Activated naive CD8-positive, alpha-beta T cell (primary cell): ENCODE measurements around the gene ZMAT3.
"Not testable (repeated sequence)": the region's sequence is repeated elsewhere in the genome, so short reads cannot be mapped to it uniquely, and the experiment has no call there.

Experiments
- H3K27ac Mint-ChIP-seq: one replicate; pipeline ENCODE4 v1.8.0; 2021; ENCODE audit warnings: mixed read lengths
- H3K27me3 Mint-ChIP-seq: one replicate; pipeline ENCODE4 v1.8.0; 2021; ENCODE audit warnings: mixed read lengths
- H3K36me3 Mint-ChIP-seq: one replicate; pipeline ENCODE4 v1.8.0; 2021; ENCODE audit warnings: mixed read lengths
- H3K4me1 Mint-ChIP-seq: one replicate; pipeline ENCODE4 v1.8.0; 2021; ENCODE audit warnings: low read depth, mixed read lengths
- H3K4me3 Mint-ChIP-seq: one replicate; pipeline ENCODE4 v1.8.0; 2021; ENCODE audit warnings: mild to moderate bottlenecking, mixed read lengths
- H3K9me3 Mint-ChIP-seq: one replicate; pipeline ENCODE4 v1.8.0; 2021; ENCODE audit warnings: low read depth, mixed read lengths

The ZMAT3 gene

DNA sequence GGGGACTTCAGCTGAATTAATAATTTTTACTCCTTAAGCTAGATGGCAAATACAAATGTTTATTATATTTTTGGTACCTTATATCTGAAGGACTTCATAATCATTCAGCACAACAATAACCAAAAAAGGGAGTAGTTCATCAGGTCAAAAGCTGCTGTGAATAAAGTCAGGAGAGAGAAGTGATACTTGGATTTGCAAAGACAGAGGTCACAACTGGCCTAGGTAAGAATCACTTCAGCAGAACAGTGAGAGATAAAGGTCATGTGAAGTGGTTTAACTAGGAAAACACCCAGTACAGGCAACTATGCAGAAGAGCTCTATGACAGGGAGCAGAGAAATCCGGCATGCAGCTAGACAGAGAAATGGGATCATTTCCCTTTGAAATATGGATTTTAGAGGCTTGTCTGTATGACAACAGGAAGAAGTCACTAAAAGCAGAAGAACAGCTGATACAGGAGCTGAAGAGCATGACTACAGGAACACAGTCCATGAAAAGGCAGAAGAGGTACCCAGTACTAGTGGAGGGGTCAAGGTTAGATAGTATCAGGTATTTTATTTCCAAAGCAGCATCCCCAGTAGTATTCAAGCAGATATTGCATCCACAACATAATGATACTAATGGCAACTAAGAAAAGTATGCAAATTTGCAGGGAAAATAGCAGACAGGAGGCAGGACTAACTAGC, 25.7 kb downstream of the ZMAT3 start:
- Mint-ChIP-seq H3K9me3 (peaks cover 5% of the 10 kb centered on the region), H3K36me3 (peaks cover 21% of the 10 kb centered on the region), H3K27me3 (no peaks in the 10 kb centered on the region), H3K4me3 (no peak overlapping the region), H3K27ac (no peak overlapping the region), H3K4me1 (peaks cover 55% of the 10 kb centered on the region)

- Mint-ChIP-seq H3K4me1 (peaks cover 14% of the 10 kb centered on the region), H3K36me3 (peaks cover 16% of the 10 kb centered on the region)
- not testable (repeated sequence) for H3K27ac Mint-ChIP-seq, H3K27me3 Mint-ChIP-seq, H3K9me3 Mint-ChIP-seq, H3K4me3 Mint-ChIP-seq
These were observed 32.7 kb downstream of the ZMAT3 start for GRCh38 chr3:179038899-179039251.

- no peak overlapping the region for H3K27ac Mint-ChIP-seq
- peaks cover 14% of the 10 kb centered on the region for H3K36me3 Mint-ChIP-seq
- H3K9me3 Mint-ChIP-seq, result peaks cover 5% of the 10 kb centered on the region
- peaks cover 11% of the 10 kb centered on the region for H3K4me1 Mint-ChIP-seq
- peak overlapping the region; percentile 68 for H3K4me3 Mint-ChIP-seq
- no peaks in the 10 kb centered on the region for H3K27me3 Mint-ChIP-seq
These were observed 33.3 kb downstream of the ZMAT3 start for GRCh38 chr3:179038216-179038898.

GRCh38 chr3:179037351-179037750, 34.3 kb downstream of the ZMAT3 start:
- peaks cover 11% of the 10 kb centered on the region for H3K36me3 Mint-ChIP-seq
- no peak overlapping the region for H3K27ac Mint-ChIP-seq
- peak overlapping the region; percentile 68 for H3K4me3 Mint-ChIP-seq
- peaks cover 5% of the 10 kb centered on the region for H3K9me3 Mint-ChIP-seq
- H3K4me1 Mint-ChIP-seq, result peaks cover 8% of the 10 kb centered on the region
- H3K27me3 Mint-ChIP-seq, result no peaks in the 10 kb centered on the region

- H3K4me3 Mint-ChIP-seq, result peak overlapping the region; percentile 68
- H3K36me3 Mint-ChIP-seq, result peaks cover 11% of the 10 kb centered on the region
- H3K9me3 Mint-ChIP-seq, result peaks cover 5% of the 10 kb centered on the region
- peaks cover 8% of the 10 kb centered on the region for H3K4me1 Mint-ChIP-seq
- no peak overlapping the region for H3K27ac Mint-ChIP-seq
- no peaks in the 10 kb centered on the region for H3K27me3 Mint-ChIP-seq
These were observed 34.8 kb downstream of the ZMAT3 start for GRCh38 chr3:179036626-179037300.

DNA sequence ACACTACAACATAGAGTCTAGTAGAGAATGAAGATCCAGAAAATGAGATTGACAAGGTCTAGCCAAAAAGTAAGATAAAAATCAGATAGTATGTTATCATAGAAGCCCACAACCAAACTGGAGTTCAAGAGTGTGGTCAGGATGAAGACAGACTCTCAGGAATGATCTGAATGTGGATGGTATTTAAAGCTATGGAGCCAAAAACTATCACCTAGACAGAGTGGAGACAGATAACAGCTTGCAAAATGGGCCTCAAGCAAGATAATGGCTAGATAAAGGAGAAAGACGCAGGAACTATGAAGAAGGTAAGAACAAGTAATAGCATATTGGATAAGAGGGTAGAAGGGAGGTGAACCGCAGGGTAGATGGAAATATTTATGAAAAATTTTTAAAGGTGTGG, 35.4 kb downstream of the ZMAT3 start:
- Mint-ChIP-seq H3K27ac (no peak overlapping the region), H3K27me3 (no peaks in the 10 kb centered on the region), H3K4me3 (no peak overlapping the region), H3K4me1 (peaks cover 6% of the 10 kb centered on the region), H3K9me3 (peaks cover 2% of the 10 kb centered on the region), H3K36me3 (peaks cover 6% of the 10 kb centered on the region)

GRCh38 chr3:179035232-179035631, 36.4 kb downstream of the ZMAT3 start:
- H3K4me3 Mint-ChIP-seq, result no peak overlapping the region
- H3K27ac Mint-ChIP-seq, result no peak overlapping the region
- H3K36me3 Mint-ChIP-seq, result no peaks in the 10 kb centered on the region
- H3K4me1 Mint-ChIP-seq, result no peaks in the 10 kb centered on the region
- H3K9me3 Mint-ChIP-seq, result no peaks in the 10 kb centered on the region
- H3K27me3 Mint-ChIP-seq, result no peaks in the 10 kb centered on the region

GRCh38 chr3:179033304-179033657, 38.3 kb downstream of the ZMAT3 start:
- not testable (repeated sequence) for H3K36me3 Mint-ChIP-seq, H3K27me3 Mint-ChIP-seq, H3K4me3 Mint-ChIP-seq, H3K9me3 Mint-ChIP-seq
- Mint-ChIP-seq H3K4me1 (peaks cover 10% of the 10 kb centered on the region), H3K27ac (peak overlapping the region; percentile 62)

GRCh38 chr3:179032454-179033303, 38.9 kb downstream of the ZMAT3 start:
- H3K27me3 Mint-ChIP-seq, H3K36me3 Mint-ChIP-seq, H3K9me3 Mint-ChIP-seq, H3K4me3 Mint-ChIP-seq: not testable (repeated sequence)
- Mint-ChIP-seq H3K27ac (peak overlapping the region; percentile 74), H3K4me1 (peaks cover 16% of the 10 kb centered on the region)

DNA sequence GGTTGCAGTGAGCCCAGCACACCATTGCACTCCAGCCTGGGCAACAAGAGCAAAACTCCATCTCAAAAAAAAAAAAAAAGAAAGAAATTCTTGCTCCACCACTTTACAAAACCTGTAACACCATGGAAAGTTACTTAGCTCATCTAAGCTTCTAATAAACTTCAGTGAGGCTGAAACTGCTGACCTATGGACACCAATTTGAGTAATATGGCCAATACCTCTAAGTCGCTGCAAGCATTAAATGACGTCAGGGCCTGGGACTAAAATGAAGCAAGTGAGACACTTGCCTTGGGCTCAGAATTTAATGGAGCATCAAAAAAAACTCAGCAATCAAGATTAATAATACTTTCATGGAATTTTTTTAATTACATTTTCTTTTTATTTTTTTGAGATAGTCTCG, 42.5 kb downstream of the ZMAT3 start:
- H3K4me3 Mint-ChIP-seq, result no peak overlapping the region
- no peaks in the 10 kb centered on the region for H3K9me3 Mint-ChIP-seq
- H3K27me3 Mint-ChIP-seq, result no peaks in the 10 kb centered on the region
- no peaks in the 10 kb centered on the region for H3K36me3 Mint-ChIP-seq
- H3K27ac Mint-ChIP-seq, result peak overlapping the region; percentile 88
- peaks cover 29% of the 10 kb centered on the region for H3K4me1 Mint-ChIP-seq

DNA sequence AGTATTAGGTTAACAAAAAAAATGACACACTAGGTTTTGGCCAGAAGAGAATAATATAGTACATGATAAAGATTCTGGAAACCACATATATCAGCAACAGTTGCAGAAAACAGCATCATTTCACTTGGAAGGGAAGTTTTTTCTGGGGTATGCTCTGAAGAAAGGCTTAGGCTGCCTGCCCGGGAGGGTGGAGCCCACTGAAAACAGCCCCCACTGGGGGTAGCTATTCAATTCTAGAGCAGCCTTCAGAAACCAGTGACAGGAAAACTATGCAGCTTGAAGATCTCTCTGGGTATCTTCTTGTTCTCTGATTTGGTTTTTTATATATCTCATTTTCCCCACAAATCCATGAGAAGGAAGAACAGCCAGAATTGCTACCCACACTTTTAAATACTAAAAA, 43.2 kb downstream of the ZMAT3 start:
- Mint-ChIP-seq H3K4me1 (peaks cover 32% of the 10 kb centered on the region), H3K4me3 (no peak overlapping the region), H3K27me3 (no peaks in the 10 kb centered on the region), H3K9me3 (no peaks in the 10 kb centered on the region), H3K27ac (peak overlapping the region; percentile 88), H3K36me3 (no peaks in the 10 kb centered on the region)

DNA sequence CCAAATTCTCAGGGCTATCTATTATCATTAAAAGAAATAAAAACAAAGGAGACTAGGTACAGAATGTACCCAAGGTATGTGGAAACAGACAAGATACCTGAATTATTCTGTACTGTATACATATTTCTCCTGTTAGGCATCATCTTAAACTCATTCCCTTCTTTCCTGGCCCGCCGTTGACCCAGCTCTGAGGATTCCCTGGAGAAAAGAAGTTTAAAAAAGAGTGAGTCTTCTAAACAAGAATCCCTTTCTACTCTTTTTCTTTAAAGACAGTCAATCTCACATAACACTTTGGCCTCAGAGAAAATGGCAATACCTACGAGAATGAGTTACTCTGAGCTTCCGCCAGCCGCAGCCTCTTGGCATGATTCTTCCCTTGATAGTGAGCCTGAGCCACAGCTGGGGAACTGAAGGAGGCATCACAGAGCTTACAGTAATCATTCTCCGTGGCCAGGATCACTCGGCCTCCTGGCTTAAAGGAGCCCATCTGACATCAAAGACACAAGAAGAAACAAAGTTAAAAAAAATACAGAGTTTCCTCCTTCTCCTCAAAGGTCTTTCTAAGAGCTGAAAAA, 44.2 kb downstream of the ZMAT3 start:
- Mint-ChIP-seq H3K27me3 (no peaks in the 10 kb centered on the region), H3K36me3 (no peaks in the 10 kb centered on the region), H3K9me3 (no peaks in the 10 kb centered on the region), H3K4me3 (peak overlapping the region; percentile 59), H3K27ac (peak overlapping the region; percentile 88), H3K4me1 (peaks cover 32% of the 10 kb centered on the region)

GRCh38 chr3:179026636-179027035, 45.0 kb downstream of the ZMAT3 start:
- H3K27me3 Mint-ChIP-seq, result no peaks in the 10 kb centered on the region
- H3K27ac Mint-ChIP-seq, result peak overlapping the region; percentile 73
- H3K4me3 Mint-ChIP-seq, result no peak overlapping the region
- H3K4me1 Mint-ChIP-seq, result peaks cover 34% of the 10 kb centered on the region
- H3K9me3 Mint-ChIP-seq, result no peaks in the 10 kb centered on the region
- no peaks in the 10 kb centered on the region for H3K36me3 Mint-ChIP-seq

DNA sequence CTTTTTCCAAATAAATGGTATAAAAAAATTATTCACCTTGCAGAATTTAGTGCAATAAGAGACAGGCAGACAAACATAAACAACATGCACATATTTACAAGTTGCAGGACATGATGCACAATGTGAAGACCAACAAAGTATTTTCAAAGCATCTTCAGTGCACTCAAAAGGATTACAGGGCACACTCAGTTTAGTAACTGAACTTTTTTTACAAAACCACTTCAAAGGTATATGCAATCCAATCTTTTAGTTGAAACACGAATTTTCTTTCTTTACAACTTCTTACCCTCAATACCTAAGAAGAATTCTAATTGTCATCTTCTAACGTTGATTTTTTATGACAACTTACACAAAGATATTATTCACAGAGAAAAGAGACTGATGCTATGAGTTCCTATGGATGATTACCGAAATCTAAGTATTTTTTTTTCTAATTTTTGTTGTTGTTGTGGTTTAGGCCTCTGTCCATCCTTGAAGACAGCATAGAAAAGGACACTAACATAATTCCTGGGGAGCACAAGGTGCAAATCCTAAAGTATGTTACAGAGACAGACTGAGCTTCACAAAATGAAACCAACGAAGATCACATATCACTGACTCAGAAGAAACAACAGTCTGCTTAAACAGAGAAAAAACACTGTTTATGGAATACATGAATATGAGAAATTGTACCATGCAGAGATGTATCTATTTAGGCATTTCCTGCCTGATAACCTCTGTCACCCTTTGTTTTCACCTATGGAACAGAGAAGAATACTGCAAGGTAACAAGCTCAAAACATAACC, 50.3 kb downstream of the ZMAT3 start:
- Mint-ChIP-seq H3K27ac (no peak overlapping the region), H3K27me3 (no peaks in the 10 kb centered on the region), H3K4me1 (peaks cover 33% of the 10 kb centered on the region), H3K4me3 (peak overlapping the region; percentile 31), H3K36me3 (no peaks in the 10 kb centered on the region), H3K9me3 (no peaks in the 10 kb centered on the region)
